Measurements from ENCODE around the gene ATG7.
"Not testable (repeated sequence)": the region's sequence is repeated elsewhere in the genome, so short reads cannot be mapped to it uniquely, and the experiment has no call there.

Gene ATG7

GRCh38 chr3:11570789-11571495 is 298.7 kb downstream of the ATG7 start:
- no peak for DNase-seq

- not testable (repeated sequence) for DNase-seq
Measured at GRCh38 chr3:11572660-11573059, 300.5 kb downstream of the ATG7 start.

- no peak for DNase-seq
Measured at GRCh38 chr3:11574981-11575669, 302.9 kb downstream of the ATG7 start.

- no peak for DNase-seq
Measured at GRCh38 chr3:11575677-11576076, 303.5 kb downstream of the ATG7 start.

- no peak for DNase-seq
Measured at GRCh38 chr3:11576453-11576852, 304.3 kb downstream of the ATG7 start.

- DNase-seq: no peak
Measured at GRCh38 chr3:11578169-11578568, 306.0 kb downstream of the ATG7 start.

GRCh38 chr3:11580645-11581044 is 308.4 kb downstream of the ATG7 start:
- no peak for DNase-seq

- DNase-seq: no peak
Measured at GRCh38 chr3:11581237-11582190, 309.3 kb downstream of the ATG7 start.

- no peak for DNase-seq
Measured at GRCh38 chr3:11582191-11582968, 310.2 kb downstream of the ATG7 start.

GRCh38 chr3:11583235-11583634 is 311.0 kb downstream of the ATG7 start:
- no peak for DNase-seq

GRCh38 chr3:11583638-11584046 is 311.4 kb downstream of the ATG7 start:
- DNase-seq: no peak

GRCh38 chr3:11584570-11584969 is 312.4 kb downstream of the ATG7 start:
- DNase-seq: no peak

GRCh38 chr3:11587766-11588165 is 315.6 kb downstream of the ATG7 start:
- no peak for DNase-seq

- no peak for DNase-seq
Measured at GRCh38 chr3:11588338-11588737, 316.1 kb downstream of the ATG7 start.

- no peak for DNase-seq
Measured at GRCh38 chr3:11588755-11589154, 316.6 kb downstream of the ATG7 start.

- DNase-seq: no peak
Measured at GRCh38 chr3:11589706-11590105, 317.5 kb downstream of the ATG7 start.

- DNase-seq: no peak
Measured at GRCh38 chr3:11591002-11591355, 318.8 kb downstream of the ATG7 start.

GRCh38 chr3:11591391-11592282 is 319.4 kb downstream of the ATG7 start:
- no peak for DNase-seq

GRCh38 chr3:11592445-11593298 is 320.5 kb downstream of the ATG7 start:
- DNase-seq: no peak

GRCh38 chr3:11593318-11594034 is 321.3 kb downstream of the ATG7 start:
- DNase-seq: no peak
